A673 (cell line): ENCODE data around the gene CREBRF.

Experiments used
- EZH2 ChIP-seq: fragments of 200-600 bp; sonication (generic); IDR thresholded peaks from 2 replicates; pipeline ENCODE4 v1.6.1; 2017; ENCODE audit warnings: borderline replicate concordance, low read depth, mild to moderate bottlenecking, mixed read lengths, antibody characterized with exemption, low read length; ENCODE audit not compliant: poor library complexity, severe bottlenecking
- TF ChIP-seq, protein P1 (sequence below): fragments of 300-800, 200-600 bp; sonication (generic); conservative IDR thresholded peaks from 2 replicates; pipeline ENCODE4 v1.5.1; 2017; ENCODE audit warnings: low read depth, mild to moderate bottlenecking, antibody characterized with exemption, low read length, moderate library complexity, mixed read lengths

DNA sequence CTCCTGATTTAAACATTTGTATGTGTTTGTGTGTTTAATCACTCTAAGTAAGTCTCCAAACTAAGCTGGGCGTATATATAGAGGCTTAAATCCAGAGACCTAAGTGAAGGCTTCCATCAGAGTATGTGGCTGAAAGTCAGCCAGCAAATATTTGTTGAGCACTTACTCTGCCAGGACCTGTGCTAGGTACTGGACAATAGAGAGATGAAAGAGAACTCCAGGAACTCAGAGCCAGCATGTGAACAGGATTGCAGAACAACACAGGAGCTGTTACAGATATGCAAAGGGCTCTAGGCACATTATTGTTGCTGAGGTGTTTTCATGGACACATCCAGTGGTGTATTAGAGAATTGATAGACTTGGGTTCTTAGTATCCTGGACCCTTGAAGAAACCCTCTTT is 83.5 kb downstream of the CREBRF start:
- TF ChIP-seq, protein P1, sequence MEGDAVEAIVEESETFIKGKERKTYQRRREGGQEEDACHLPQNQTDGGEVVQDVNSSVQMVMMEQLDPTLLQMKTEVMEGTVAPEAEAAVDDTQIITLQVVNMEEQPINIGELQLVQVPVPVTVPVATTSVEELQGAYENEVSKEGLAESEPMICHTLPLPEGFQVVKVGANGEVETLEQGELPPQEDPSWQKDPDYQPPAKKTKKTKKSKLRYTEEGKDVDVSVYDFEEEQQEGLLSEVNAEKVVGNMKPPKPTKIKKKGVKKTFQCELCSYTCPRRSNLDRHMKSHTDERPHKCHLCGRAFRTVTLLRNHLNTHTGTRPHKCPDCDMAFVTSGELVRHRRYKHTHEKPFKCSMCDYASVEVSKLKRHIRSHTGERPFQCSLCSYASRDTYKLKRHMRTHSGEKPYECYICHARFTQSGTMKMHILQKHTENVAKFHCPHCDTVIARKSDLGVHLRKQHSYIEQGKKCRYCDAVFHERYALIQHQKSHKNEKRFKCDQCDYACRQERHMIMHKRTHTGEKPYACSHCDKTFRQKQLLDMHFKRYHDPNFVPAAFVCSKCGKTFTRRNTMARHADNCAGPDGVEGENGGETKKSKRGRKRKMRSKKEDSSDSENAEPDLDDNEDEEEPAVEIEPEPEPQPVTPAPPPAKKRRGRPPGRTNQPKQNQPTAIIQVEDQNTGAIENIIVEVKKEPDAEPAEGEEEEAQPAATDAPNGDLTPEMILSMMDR = no peak
- TF ChIP-seq EZH2 = no peak
